GM20000 (cell line): Measurements from ENCODE around the gene VWF.
A peak's percentile ranks its signal among the peaks of the same experiment; 100 is the strongest.

Experiments
- DNase-seq: peaks from one replicate; pipeline ENCODE4 v3.0.0; 2012; ENCODE audit warnings: low spot score
- CTCF ChIP-seq: IDR thresholded peaks from 2 replicates; pipeline ENCODE4 v1.5.1; 2012; ENCODE audit warnings: mild to moderate bottlenecking, control low read depth; ENCODE audit errors: extremely low read depth, missing control alignments

Gene VWF

GRCh38 chr12:6061660-6062059, 62.8 kb downstream of the VWF start:
- DNase-seq, result no peak
- no peak for TF ChIP-seq CTCF

- no peak for TF ChIP-seq CTCF
- DNase-seq, result no peak
These were observed 64.5 kb downstream of the VWF start for GRCh38 chr12:6059860-6060565.

- no peak for TF ChIP-seq CTCF
- DNase-seq, result no peak
These were observed 65.2 kb downstream of the VWF start for GRCh38 chr12:6059221-6059620.

- no peak for DNase-seq
- TF ChIP-seq CTCF, result no peak
These were observed 65.8 kb downstream of the VWF start for GRCh38 chr12:6058481-6059161.

GRCh38 chr12:6057700-6058099, 66.8 kb downstream of the VWF start:
- TF ChIP-seq CTCF, result no peak
- no peak for DNase-seq

GRCh38 chr12:6056406-6057240, 67.8 kb downstream of the VWF start:
- peak; percentile 43 for DNase-seq

More at GRCh38 chr12:6056406-6057240, 67.8 kb downstream of the VWF start:
- TF ChIP-seq CTCF, result no peak
